ENCODE data around the gene ALX3.

The ALX3 gene

DNA sequence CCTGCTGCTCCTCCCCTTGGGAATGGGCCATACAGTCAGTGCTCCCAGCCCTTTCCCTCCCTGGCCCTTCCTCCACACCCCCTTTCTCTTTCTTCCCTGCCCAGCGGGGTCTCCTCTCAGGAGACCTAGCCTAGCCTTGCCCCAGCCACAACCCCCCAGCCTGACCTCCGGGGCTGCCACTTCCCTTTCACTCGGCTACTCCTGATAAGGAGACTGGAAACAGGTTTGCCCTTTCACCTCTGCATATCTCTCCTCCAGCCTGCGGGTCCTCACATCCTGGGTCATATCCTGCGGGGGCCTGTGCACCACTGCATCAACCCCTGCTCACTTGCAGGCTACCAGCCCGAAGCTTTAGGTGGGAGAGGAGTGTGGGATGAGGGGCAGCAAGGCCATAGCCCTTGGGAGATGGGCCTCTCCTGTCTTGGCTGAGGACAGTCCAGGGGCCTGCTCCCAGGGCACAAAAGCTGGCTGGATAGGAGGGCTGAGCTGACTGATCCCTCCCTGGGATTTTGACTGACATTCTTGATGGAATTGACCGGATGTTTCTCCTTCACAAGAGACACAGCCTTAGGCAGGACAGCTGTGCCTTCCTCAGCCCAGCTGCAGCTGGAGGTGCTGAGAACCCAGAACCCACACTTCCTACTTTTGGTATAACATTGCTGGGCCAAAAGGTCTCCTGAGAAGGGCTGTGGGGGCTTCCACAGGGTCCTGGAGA is 19.2 kb upstream of the ALX3 start:
- TF ChIP-seq CTCF (IDR thresholded peaks at IDR 0.05; ENCODE audit: insufficient read depth, low read depth, low read length, missing control alignments) = no peak
- no peak for DNase-seq (ENCODE audit: low read depth)
- H3K4me3 ChIP-seq (ENCODE audit: low read length) = no peak overlapping the region

- TF ChIP-seq CTCF (IDR thresholded peaks at IDR 0.05; ENCODE audit: insufficient read depth, low read depth, low read length, missing control alignments) = no peak
- no peak overlapping the region for H3K4me3 ChIP-seq (ENCODE audit: low read length)
- DNase-seq (ENCODE audit: low read depth) = no peak
Observed at GRCh38 chr1:110088739-110089316, 18.4 kb upstream of the ALX3 start.

DNA sequence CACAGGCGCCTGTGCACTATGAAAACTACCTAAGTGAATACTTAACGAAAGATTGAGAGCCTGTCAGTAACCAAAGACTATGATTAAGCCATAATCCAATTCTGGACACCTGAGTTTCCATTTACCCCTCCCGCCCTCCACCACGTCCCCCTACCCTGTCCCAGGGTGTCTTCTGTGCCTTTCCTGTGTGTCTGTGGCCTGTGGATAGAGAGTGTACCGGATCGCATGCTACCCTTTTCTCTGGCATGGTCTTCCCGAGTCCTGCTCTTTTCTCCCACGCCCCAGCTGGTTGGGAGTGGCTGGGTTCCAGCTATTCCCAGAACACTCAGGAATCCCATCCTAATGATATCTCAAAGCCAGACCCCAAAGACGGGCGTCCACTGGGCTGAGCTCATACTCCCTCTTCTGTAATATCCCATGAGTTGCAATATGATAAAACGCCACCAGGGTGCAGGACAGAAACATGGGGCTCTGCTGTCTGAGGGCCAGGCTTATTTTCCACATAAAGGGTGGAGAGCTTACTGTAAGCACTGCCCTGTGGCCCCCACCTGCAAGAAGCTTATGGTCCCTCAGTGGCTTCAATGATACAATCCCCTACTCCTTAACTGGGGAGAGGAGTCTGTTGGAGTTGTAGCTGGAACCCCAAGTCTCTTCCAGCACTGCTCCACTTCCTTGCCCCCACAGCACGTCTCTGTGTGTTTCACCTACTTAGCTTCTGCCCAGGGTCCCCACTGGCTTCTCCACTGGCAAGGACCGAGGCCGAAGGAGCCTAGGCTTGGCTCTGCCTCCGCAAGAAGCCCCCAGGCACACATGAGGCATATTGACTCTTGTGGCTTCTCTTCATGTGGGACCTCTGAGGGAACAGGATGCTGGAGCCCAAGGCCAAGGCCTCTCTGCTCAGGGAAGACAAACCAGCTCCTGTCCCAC is 17.6 kb upstream of the ALX3 start:
- no peak overlapping the region for H3K4me3 ChIP-seq (ENCODE audit: low read length)
- peak; percentile 76 for TF ChIP-seq CTCF (IDR thresholded peaks at IDR 0.05; ENCODE audit: insufficient read depth, low read depth, low read length, missing control alignments)
- peak; percentile 64 for DNase-seq (ENCODE audit: low read depth)

DNA sequence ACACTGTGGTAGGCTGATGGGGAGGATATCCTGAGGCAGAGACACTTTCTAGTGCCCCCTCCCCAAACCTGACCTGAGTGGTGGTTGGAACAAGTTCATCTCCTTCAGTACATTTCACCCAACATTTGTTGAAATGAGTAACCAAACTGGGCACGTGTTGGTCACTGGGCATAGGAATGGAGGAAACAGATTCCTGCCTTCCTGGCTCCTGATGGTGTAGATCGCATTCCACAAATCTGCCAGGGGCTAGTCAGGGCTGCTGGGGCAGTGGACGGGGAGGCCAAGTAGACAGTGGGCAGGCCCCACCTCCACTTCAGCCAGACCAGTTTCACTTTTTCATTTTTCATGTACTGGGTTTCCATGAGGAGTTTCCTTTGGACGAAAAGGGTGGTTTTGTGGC is 16.5 kb upstream of the ALX3 start:
- TF ChIP-seq CTCF (IDR thresholded peaks at IDR 0.05; ENCODE audit: insufficient read depth, low read depth, low read length, missing control alignments) = no peak
- no peak overlapping the region for H3K4me3 ChIP-seq (ENCODE audit: low read length)
- no peak for DNase-seq (ENCODE audit: low read depth)

- no peak overlapping the region for H3K4me3 ChIP-seq (ENCODE audit: low read length)
- no peak for TF ChIP-seq CTCF (IDR thresholded peaks at IDR 0.05; ENCODE audit: insufficient read depth, low read depth, low read length, missing control alignments)
Observed at GRCh38 chr1:110085671-110086070, 15.2 kb upstream of the ALX3 start.

DNA sequence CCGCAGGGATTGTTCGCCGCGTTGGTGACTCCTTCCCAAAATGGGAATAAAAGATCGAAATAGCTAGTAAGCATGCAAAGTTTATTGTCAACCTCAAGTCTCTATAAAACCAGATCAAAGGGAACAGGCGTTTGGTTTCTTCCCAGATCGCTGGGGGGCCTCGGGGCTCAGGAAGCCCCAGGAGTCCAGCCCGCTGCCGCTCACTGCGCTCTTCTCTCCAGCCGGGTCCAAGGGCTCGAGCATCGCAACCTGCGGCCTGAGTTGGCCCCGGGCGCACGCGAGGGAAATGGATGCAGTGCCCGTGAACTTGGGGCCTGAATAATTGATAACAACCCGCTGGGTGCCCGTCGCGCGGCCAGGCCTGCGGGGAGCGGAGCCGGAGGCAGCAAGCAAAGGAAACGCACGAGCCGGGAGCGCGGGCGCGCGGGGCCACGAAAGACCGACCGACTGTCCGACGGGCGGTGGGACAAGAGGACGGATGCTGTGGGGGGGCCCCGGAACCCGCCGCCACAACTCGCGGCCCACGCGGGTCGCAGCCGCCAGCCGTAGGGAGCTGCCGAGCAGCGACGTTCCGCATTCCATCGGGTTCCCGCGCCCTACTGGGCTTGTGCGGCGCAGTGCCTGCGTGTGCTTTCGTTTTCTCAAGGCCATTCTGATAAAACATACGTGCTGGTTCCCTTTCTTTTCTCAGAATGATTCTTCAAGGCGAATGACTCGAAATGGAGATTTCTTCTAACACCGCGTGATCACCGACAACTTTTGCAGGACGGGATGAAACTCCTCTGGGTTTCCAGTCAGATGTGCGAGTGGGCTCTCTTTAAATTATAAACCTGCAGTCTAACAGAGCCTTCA is 14.0 kb upstream of the ALX3 start:
- no peak for TF ChIP-seq CTCF (IDR thresholded peaks at IDR 0.05; ENCODE audit: insufficient read depth, low read depth, low read length, missing control alignments)
- DNase-seq (ENCODE audit: low read depth) = peak; percentile 33
- peak overlapping the region; percentile 30 for H3K4me3 ChIP-seq (ENCODE audit: low read length)

More at GRCh38 chr1:110085671-110086070, 15.2 kb upstream of the ALX3 start:
- no peak for DNase-seq (ENCODE audit: low read depth)
